ENCODE results near the gene TXNRD1.

- TF ChIP-seq EZH2phosphoT487 (IDR thresholded peaks at IDR 0.05; ENCODE audit: low read depth) (no peak), CTCF (IDR thresholded peaks at IDR 0.05; ENCODE audit: low read depth, low read length) (no peak)
These were observed 65.3 kb downstream of the TXNRD1 start for GRCh38 chr12:104280717-104281458.

Measured in OCI-LY3 (cell line).